Activated naive CD4-positive, alpha-beta T cell treated with anti-CD3 and anti-CD28 coated beads, Interleukin-2, amount 50 U/mL, for 72 hours (primary cell): ENCODE data around the gene NDUFAB1. TPM values are rescaled to one million over a fixed set of nuclear protein-coding genes. Genes with fewer than 3 reads are reported as not detected.
"Not testable (repeated sequence)": the region's sequence is repeated elsewhere in the genome, so short reads cannot be mapped to it uniquely, and the experiment has no call there.

Experiments used
- ATAC-seq, 2 donors: fragments of 150-1000 bp; cut with Tn5 transposase; 2 replicates each; pipeline ENCODE4 v1.10.0; 2021; ENCODE audit warnings: mild to moderate bottlenecking in 2 of 2, moderate library complexity in 2 of 2
- DNase-seq, 2 donors: peaks; one replicate each; pipeline ENCODE4 v3.0.0; 2021 to 2022; ENCODE audit warnings: low spot score in 2 of 2
- H3K27ac Mint-ChIP-seq, 2 donors: one replicate each; pipeline ENCODE4 v1.8.0; 2022; ENCODE audit warnings: mild to moderate bottlenecking in 2 of 2, mixed read lengths in 2 of 2
- H3K36me3 Mint-ChIP-seq, 2 donors: one replicate each; pipeline ENCODE4 v1.8.0; 2022; ENCODE audit warnings: mixed read lengths in 2 of 2
- H3K9me3 Mint-ChIP-seq, 2 donors: one replicate each; pipeline ENCODE4 v1.8.0; 2022; ENCODE audit warnings: mixed read lengths in 2 of 2
- total RNA-seq, 2 donors: library from RNA; stranded (reverse); gene quantifications; one replicate each; pipeline ENCODE4 v1.2.3, GENCODE V29; 2022

Gene NDUFAB1
- total RNA-seq, 2 donors from 2014 or later, result 123 to 150 TPM

DNA sequence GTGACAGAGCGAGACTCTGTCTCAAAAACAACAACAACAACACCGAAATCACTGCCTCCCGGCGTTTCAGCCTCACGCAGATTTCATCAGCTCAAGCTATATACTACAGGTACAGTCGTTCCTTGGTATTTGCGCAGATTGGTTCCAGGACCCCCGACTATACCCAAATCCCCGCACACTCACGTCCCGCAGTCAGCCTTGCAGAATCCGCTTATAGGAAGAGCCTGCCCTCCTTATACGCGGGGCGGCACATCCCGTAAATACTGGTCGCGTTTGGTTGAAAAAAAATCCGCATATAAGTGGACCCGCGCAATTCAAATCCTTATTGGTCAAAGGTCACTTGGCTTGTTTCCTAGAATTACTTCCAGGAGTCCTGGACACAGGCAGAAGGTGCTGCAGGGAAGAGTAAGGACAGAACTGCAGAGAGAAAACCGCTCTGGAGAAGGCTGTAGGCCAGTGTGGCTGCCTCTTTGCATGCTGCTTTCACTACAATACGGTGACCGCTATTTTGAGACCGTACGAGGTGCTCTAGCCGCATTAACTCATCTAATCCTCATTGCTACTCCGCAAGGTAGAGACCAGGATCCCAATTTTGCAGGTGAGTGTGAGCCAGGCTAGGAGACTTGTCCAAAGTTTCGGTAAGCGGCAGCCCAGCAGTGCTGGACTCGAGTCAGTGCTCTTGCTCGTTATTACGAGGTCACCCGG is 718 bp downstream of the NDUFAB1 start:
- Mint-ChIP-seq H3K36me3 (peaks cover 0 to 11% of the 10 kb centered on the region in 2 donors), H3K27ac (peak overlapping the region; percentile 73 to 82), H3K9me3 (no peaks in the 10 kb centered on the region)
- no peak for ATAC-seq
- peak in 1 of 2 donors; percentile 57 for DNase-seq

DNA sequence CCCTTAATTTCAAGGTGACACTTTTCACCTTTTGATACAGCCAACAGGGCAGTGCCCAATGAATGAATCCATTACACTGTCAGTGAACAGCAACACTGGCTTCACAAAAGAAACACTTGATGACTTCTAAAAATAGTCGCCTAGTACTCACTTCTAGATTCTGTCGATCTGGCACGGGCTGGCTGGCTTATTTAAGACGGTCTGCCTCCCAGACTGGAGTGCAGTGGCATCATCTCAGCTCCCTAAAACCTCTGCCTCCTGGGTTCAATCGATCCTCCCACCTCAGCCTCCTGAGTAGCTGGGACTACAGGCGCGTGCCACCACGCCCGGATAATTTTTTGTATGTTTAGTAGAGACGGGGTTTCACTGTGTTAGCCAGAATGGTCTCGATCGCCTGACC is 1.9 kb downstream of the NDUFAB1 start:
- DNase-seq (no peak), ATAC-seq (no peak)
- H3K27ac Mint-ChIP-seq, result peak overlapping the region in 1 of 2 donors; percentile 68
- H3K36me3 Mint-ChIP-seq, result peaks cover 4 to 11% of the 10 kb centered on the region in 2 donors
- no peaks in the 10 kb centered on the region for H3K9me3 Mint-ChIP-seq

DNA sequence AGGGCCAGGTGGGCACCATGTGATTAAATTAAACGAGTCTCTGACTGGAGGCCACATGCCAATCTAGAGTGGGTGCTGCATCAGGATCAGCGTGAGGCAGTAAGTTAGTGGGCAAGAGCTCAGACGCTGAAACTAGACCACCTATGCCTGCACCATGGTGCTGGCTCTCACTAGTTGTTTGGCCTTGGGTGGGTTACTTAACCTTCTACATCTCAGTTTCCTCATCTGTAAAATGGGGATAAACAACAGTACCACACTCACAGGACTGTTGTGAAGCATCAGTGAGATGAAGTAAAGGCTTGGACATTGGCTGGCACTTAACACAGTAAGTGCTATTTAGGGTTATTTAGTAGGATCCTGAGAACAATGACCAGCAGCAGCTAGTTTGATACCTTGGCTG is 5.9 kb downstream of the NDUFAB1 start:
- no peak for ATAC-seq
- Mint-ChIP-seq H3K36me3 (peaks cover 6 to 7% of the 10 kb centered on the region in 2 donors), H3K9me3 (no peaks in the 10 kb centered on the region), H3K27ac (no peak overlapping the region)
- no peak for DNase-seq

DNA sequence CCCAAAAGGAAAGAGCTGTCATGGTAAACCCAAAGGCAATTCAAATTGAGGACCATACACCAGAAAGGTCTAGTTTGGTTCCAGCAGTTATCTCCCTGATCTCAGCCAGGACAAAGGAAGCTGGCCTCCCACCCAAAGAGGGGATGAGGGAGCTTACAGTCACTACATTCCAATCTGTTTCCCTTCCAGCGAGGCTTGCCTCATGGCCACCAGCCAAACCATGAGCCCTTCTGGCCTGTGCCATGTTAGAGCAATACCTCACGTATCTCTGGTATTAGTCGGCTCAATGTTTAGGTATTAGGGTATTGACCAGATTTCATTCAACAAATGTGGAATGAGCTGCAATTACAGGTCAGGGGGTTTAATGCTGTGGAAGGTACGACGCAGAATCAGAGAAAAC is 8.4 kb downstream of the NDUFAB1 start:
- Mint-ChIP-seq H3K9me3 (no peaks in the 10 kb centered on the region), H3K36me3 (peaks cover 11 to 12% of the 10 kb centered on the region in 2 donors), H3K27ac (peak overlapping the region in 1 of 2 donors; percentile 50)
- DNase-seq (no peak), ATAC-seq (no peak)

DNA sequence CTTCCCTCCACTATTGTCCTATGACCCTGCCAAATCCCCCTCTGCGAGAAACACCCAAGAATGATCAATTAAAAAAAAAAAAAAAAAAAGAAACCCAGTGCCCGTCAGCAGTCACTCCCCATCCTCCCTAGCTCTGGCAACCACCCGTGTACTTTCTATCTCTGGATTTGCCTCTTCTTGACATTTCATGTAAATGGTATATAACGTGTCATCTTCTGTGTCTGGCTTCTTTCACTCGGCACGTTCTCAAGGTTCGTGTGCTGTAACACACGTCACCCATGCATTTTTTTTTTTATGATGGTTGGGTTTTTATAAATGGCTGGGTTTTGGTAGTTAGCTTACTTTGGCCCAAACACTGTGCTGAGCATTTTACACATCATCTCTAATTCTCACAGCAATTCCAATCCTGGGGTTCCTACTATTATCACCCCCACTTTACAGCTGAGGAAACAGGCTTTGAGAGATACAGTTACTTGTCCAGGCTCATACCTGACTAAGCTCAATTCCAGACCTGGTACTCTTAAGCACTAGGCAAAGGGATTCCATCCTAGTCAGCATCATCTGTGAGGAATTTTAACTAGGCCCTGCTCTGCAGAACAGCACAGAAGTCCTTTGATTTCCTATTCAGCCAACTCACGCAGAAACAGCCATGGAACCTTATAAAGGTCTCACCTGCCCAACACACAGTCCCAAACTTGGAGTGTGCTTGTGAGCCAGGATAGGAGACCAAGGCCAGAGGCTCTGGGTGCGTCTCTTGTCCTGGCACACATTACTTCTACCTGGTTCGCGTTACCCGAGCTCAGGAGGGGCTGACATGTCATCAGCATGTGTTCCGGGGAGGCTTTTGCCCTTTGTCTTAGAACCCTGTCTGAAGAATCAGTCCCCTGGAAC is 11.7 kb downstream of the NDUFAB1 start:
- DNase-seq (no peak), ATAC-seq (no peak)
- H3K27ac Mint-ChIP-seq, result peak overlapping the region in 1 of 2 donors; percentile 5
- no peaks in the 10 kb centered on the region for H3K9me3 Mint-ChIP-seq
- peaks cover 5 to 17% of the 10 kb centered on the region in 2 donors for H3K36me3 Mint-ChIP-seq

DNA sequence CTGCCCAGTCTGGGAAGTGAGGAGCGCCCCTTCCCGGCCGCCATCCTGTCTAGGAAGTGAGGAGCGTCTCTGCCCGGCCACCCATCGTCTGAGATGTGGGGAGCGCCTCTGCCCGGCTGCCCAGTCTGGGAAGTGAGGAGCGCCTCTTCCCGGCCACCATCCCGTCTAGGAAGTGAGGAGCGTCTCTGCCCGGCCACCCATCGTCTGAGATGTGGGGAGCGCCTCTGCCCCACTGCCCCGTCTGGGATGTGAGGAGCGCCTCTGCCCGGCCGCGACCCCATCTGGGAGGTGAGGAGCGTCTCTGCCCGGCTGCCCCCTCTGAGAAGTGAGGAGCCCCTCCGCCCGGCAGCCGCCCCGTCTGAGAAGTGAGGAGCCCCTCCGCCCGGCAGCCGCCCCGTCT is 12.8 kb downstream of the NDUFAB1 start:
- DNase-seq, ATAC-seq, H3K9me3 Mint-ChIP-seq, H3K27ac Mint-ChIP-seq: not testable (repeated sequence)
- peaks cover 5 to 13% of the 10 kb centered on the region in 2 donors for H3K36me3 Mint-ChIP-seq

DNA sequence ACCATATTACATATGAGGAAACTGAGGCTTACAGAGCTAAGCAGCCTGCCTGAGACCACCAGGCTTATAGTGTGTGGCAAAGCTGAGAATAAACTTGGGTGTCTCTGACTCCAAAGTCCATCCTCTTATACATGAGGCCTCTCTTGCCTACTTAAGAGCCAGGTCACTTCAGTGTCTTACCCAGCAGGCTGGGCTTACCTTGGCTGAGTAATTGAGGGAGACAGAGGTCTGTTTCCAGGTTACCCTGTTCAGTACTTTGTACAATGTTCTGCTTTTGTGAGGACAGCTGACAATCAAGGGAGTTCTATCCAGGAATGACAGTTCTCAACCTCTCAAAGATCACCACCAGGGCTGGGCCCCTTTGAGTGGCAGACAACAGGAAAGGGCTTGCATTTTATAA is 14.4 kb downstream of the NDUFAB1 start:
- DNase-seq (no peak), ATAC-seq (no peak)
- H3K36me3 Mint-ChIP-seq, result peaks cover 5 to 13% of the 10 kb centered on the region in 2 donors
- peak overlapping the region in 1 of 2 donors; percentile 29 for H3K27ac Mint-ChIP-seq
- H3K9me3 Mint-ChIP-seq, result no peaks in the 10 kb centered on the region

DNA sequence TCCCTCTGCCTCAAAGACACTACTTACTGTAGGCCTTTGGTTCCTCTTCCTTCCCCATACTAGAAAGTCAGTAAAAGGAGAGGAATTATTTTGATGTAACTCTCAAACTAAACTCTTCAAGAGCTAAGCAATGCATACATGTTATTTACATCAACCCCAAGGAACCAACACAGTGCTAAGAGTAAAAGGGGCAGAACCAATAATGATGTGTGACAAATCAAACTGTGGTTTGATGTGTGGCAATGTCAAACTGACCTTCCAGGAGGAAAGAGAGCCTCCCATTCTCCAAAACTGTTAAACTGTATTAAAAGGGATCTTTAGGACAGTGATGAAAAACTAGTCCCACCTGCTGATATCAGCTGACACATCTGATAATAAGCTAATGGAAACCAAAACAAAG is 15.7 kb downstream of the NDUFAB1 start:
- DNase-seq, result no peak
- H3K27ac Mint-ChIP-seq, result peak overlapping the region in 1 of 2 donors; percentile 36
- H3K36me3 Mint-ChIP-seq, result peaks cover 5 to 13% of the 10 kb centered on the region in 2 donors
- ATAC-seq, result no peak
- no peaks in the 10 kb centered on the region for H3K9me3 Mint-ChIP-seq

DNA sequence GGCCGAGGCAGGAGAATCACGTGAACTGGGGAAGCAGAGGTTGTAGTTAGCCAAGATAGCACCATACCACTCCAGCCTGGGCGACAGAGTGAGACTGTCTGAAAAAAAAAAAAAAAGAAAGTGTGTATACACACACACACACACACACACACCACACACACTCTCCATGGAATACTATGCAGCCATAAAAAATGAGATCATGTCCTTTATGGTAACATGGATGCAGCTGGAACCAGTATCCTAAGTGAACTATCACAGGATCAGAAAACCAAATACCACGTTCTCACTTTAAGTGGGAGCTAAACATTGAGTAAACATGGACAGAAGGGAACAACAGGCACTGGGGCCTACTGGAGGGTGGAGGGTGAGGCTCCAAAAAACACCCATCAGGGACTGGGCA is 16.7 kb downstream of the NDUFAB1 start:
- H3K27ac Mint-ChIP-seq, result peak overlapping the region in 1 of 2 donors; percentile 30
- H3K36me3 Mint-ChIP-seq, result peaks cover 3 to 12% of the 10 kb centered on the region in 2 donors
- ATAC-seq, result no peak
- H3K9me3 Mint-ChIP-seq, result no peaks in the 10 kb centered on the region
- no peak for DNase-seq

DNA sequence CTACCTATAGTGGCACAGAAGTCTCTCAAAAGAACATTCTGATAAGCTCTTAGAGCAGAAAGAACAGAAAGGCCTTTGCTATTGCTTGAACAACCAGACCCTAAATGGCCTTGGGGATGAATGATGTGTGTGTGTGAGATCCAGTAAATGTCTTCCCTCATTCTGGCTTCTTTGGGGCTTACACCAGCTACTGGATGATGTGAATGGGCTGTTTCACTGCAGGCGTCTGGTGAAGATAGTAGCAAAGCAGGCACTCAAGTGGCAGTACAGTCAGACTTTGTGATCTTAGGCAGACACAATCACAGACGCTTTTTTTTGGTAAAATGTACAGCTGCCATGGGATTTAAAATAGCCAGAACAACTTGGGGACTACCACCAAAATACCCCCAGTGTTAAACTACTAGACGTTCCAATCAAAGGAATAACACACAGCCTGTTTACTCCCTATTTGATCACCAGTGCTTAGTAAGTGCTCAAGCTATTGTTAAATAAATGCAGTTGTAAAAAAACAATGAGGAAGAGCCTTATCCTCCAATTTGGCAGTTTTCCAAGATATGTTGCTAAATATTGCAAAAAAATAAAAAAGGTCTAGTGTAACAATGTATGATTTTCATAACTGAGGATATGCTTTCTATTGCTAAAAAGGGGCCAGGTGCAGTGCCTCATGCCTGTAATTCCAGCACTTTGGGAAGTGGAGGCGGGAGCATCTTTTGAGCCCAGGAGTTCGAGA is 17.9 kb downstream of the NDUFAB1 start:
- H3K36me3 Mint-ChIP-seq, result peaks cover 0 to 8% of the 10 kb centered on the region in 2 donors
- peak overlapping the region in 1 of 2 donors; percentile 66 for H3K27ac Mint-ChIP-seq
- ATAC-seq (no peak), DNase-seq (no peak)
- H3K9me3 Mint-ChIP-seq, result no peaks in the 10 kb centered on the region

DNA sequence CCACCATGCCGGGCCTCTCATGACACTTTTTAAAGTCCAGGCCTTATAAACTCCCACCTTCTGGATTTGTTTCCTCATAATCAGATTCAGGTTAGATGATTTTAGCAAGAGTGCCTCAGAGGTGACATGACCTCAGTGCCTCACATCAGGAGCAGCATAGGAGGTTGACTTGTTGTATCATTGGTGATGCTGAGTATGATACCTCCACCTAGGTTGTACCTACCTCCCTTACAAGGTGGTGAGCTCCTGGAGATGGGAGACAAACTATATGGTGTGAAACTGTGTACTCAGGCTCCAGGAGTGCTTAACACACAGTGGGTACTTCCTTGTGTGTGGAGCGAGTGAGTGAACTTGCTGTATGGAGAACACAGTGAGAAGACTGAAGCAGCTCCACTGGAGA is 18.6 kb downstream of the NDUFAB1 start:
- H3K36me3 Mint-ChIP-seq, result peaks cover 0 to 8% of the 10 kb centered on the region in 2 donors
- DNase-seq (no peak), ATAC-seq (no peak)
- H3K27ac Mint-ChIP-seq, result peak overlapping the region; percentile 39 to 66
- H3K9me3 Mint-ChIP-seq, result no peaks in the 10 kb centered on the region

DNA sequence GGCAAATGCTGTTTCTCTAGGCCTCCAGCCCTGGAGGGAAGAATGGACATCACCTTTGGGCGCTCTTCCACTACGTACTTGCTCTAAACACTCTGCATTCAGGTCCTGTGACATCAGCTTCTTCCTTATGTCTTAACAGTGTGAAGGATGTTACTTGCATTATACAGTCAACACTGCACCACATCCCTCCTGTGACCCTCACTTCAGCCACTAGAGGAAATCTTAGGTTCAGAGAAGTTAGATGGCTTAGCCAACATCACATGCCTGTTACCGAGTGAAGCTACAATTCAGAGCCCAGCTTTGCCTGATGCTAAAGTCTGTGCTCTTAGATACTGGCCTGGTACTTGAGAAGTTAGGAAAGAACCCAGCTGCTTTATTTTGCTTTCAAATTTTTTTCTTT is 20.3 kb downstream of the NDUFAB1 start:
- Mint-ChIP-seq H3K9me3 (no peaks in the 10 kb centered on the region), H3K27ac (no peak overlapping the region), H3K36me3 (peaks cover 0 to 8% of the 10 kb centered on the region in 2 donors)
- DNase-seq (no peak), ATAC-seq (peak in 1 of 2 donors; percentile 38)

DNA sequence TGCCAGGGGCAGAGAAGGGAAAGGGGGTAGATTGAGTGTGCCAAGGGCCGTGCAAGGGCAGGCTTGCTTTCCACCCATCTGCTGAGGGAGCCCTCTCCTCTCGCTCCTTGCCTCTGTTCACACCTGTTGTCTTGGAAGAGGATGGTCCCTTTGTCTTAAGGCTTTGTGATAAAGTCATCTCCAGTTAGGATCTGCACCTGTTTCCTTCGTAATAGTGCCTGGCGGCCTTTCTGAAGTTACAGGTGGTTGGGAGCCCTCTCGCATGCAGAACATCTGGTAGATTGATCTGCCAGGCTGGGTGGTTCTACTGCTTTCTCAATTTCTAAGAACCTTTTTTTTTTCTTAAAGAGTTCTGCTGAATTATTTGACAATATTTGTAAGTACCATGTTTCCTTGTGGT is 22.3 kb downstream of the NDUFAB1 start:
- DNase-seq (no peak), ATAC-seq (no peak)
- Mint-ChIP-seq H3K27ac (no peak overlapping the region), H3K36me3 (peaks cover 4 to 6% of the 10 kb centered on the region in 2 donors), H3K9me3 (no peaks in the 10 kb centered on the region)

DNA sequence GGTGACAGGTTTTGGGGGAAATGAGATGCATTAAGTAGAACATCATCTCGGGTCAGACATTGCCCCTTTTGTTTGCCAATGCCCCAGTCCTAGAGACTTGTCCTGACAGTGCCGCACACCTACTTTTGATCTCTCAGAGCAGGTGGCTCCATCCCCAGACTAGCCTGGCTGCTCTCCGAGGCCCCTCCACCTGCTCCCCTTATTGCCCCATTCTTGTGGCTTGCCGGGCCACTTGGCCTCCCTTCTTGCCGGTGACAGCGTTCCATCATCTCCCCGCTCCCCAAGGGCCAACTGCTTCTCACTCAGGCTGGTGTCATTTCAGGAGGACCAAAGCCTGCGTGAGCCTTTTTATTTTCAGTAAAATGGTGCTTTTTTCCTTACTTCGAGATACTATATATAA is 23.7 kb downstream of the NDUFAB1 start:
- H3K36me3 Mint-ChIP-seq, result peaks cover 6 to 8% of the 10 kb centered on the region in 2 donors
- H3K27ac Mint-ChIP-seq, result no peak overlapping the region
- DNase-seq, result no peak
- ATAC-seq, result no peak
- H3K9me3 Mint-ChIP-seq, result no peaks in the 10 kb centered on the region

DNA sequence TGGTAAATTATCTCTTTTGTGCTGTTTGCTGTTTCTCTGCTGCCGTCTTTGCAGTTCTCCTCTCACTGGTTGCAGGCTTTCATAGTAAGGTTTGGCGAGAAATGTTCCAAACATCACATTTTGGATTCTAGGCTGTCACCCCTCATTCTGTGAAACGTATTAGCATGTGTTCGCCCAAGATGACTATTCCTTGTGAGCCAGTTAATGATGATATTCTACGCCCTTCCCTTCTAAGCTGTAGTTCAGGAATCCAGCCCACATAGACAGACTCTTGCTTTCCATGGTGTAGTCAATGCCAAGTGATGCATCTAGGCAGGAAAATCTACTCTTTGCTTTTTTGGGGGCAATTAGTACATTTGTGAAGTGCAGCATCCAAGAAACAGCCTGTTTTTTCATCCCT is 24.2 kb downstream of the NDUFAB1 start:
- ATAC-seq, result no peak
- Mint-ChIP-seq H3K9me3 (no peaks in the 10 kb centered on the region), H3K27ac (no peak overlapping the region), H3K36me3 (peaks cover 6 to 9% of the 10 kb centered on the region in 2 donors)
- DNase-seq, result no peak

DNA sequence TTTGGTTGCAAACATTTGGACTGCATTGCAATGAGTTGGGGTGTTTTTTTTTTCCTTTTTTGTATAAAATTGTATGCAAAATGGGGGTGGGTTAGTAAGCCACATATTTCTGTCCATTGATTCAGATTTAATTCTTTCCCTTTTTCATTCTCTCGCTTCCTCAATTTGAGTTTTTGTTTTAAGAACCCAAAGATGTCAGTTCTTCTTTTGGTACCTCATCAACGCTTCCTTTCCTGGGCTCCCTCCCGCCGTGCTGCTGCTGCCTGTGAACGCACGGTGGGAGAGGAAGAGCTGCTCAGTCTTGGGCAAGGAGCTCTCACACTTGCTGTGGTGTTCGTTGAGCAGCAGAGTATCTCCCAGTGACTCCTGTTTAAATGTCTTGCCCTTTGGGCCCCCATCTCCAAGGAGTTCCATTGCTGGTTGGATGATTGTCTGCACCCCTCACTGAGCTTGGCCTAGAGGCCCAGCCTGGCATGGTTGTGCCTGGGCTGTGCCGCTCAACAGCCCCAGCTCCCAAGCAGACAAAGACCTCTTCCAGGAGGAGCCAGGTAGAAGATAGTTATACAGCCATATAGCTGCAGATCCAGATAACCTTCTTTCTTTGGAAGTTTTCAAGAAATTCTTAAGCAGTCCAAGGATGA is 25.0 kb downstream of the NDUFAB1 start:
- no peak for DNase-seq
- peak overlapping the region in 1 of 2 donors; percentile 47 for H3K27ac Mint-ChIP-seq

More for the DNA sequence above, 25.0 kb downstream of the NDUFAB1 start:
- ATAC-seq, result no peak
- Mint-ChIP-seq H3K9me3 (no peaks in the 10 kb centered on the region), H3K36me3 (peaks cover 6 to 9% of the 10 kb centered on the region in 2 donors)
